HepG2 (cell line): ENCODE data around the gene DST. TPM values are rescaled to one million over a fixed set of nuclear protein-coding genes. Genes with fewer than 3 reads are reported as not detected.
A peak's percentile ranks its signal among the peaks of the same experiment; 100 is the strongest.

Source experiments
- ATF1 ChIP-seq: IDR thresholded peaks from 2 replicates; pipeline ENCODE4 v1.6.1; 2016; ENCODE audit warnings: mild to moderate bottlenecking, control low read depth
- CBX2 ChIP-seq, 2 experiments: fragments of 200-600 bp in 1 of 2; sonication (generic); formaldehyde crosslinking in 1 of 2; IDR thresholded peaks; 2 replicates each; pipeline versions ENCODE4 v1.7.0 to v1.8.1; 2018 to 2022; ENCODE audit warnings: low read depth in 2 of 2, low read length in 1 of 2, mild to moderate bottlenecking in 1 of 2, missing genetic modification reagents in 1 of 2
- EEA1 ChIP-seq: sonication (generic); formaldehyde crosslinking; IDR thresholded peaks from 2 replicates; pipeline ENCODE4 v1.5.1; 2020; ENCODE audit warnings: mild to moderate bottlenecking, missing genetic modification reagents, borderline replicate concordance
- GFI1 ChIP-seq: sonication (generic); formaldehyde crosslinking; IDR thresholded peaks from 2 replicates; pipeline ENCODE4 v1.5.0; 2020; ENCODE audit warnings: missing genetic modification reagents, mild to moderate bottlenecking, borderline replicate concordance
- HNRNPK ChIP-seq: fragments of 200-400 bp; formaldehyde crosslinking; IDR thresholded peaks from 2 replicates; pipeline ENCODE4 v1.6.1; 2018; ENCODE audit warnings: low read length, low read depth, moderate library complexity, mild to moderate bottlenecking; ENCODE audit not compliant: poor library complexity, severe bottlenecking
- JDP2 ChIP-seq: sonication (generic); formaldehyde crosslinking; IDR thresholded peaks from 2 replicates; pipeline ENCODE4 v1.8.1; 2022; ENCODE audit warnings: missing genetic modification reagents, borderline replicate concordance
- KMT2B ChIP-seq: IDR thresholded peaks from 2 replicates; pipeline ENCODE4 v1.6.1; 2016; ENCODE audit warnings: missing genetic modification reagents, missing compliant biosample characterization
- POGZ ChIP-seq: sonication (generic); formaldehyde crosslinking; IDR thresholded peaks from 2 replicates; pipeline ENCODE4 v1.4.0; 2020; ENCODE audit warnings: mild to moderate bottlenecking, missing genetic modification reagents
- PRMT3 ChIP-seq: sonication (generic); formaldehyde crosslinking; IDR thresholded peaks from 2 replicates; pipeline ENCODE4 v1.8.1; 2022; ENCODE audit warnings: low read depth, mild to moderate bottlenecking, moderate library complexity, missing genetic modification reagents, borderline replicate concordance
- REXO4 ChIP-seq: sonication (generic); formaldehyde crosslinking; IDR thresholded peaks from 2 replicates; pipeline ENCODE4 v1.8.0; 2022; ENCODE audit warnings: missing genetic modification reagents, mild to moderate bottlenecking, borderline replicate concordance
- SNAPC4 ChIP-seq: sonication (generic); formaldehyde crosslinking; IDR thresholded peaks from 2 replicates; pipeline ENCODE4 v1.4.0; 2020; ENCODE audit warnings: mild to moderate bottlenecking, missing genetic modification reagents
- SOX5 ChIP-seq: IDR thresholded peaks from 2 replicates; pipeline ENCODE4 v1.6.1; 2016; ENCODE audit warnings: borderline replicate concordance
- TMF1 ChIP-seq: sonication (generic); formaldehyde crosslinking; IDR thresholded peaks from 2 replicates; pipeline ENCODE4 v1.8.1; 2022; ENCODE audit warnings: low read depth, missing genetic modification reagents
- ZNF138 ChIP-seq: sonication (generic); formaldehyde crosslinking; IDR thresholded peaks from 2 replicates; pipeline ENCODE4 v1.5.0; 2020; ENCODE audit warnings: mild to moderate bottlenecking, low read depth, missing genetic modification reagents
- ZNF264 ChIP-seq: sonication (generic); formaldehyde crosslinking; IDR thresholded peaks from 2 replicates; pipeline ENCODE4 v1.4.0; 2020; ENCODE audit warnings: missing genetic modification reagents
- ZNF343 ChIP-seq: sonication (generic); formaldehyde crosslinking; IDR thresholded peaks from 2 replicates; pipeline ENCODE4 v1.4.0; 2020; ENCODE audit warnings: mild to moderate bottlenecking, missing genetic modification reagents
- ZNF572 ChIP-seq: sonication (generic); formaldehyde crosslinking; IDR thresholded peaks from 2 replicates; pipeline ENCODE4 v1.5.1; 2020; ENCODE audit warnings: mild to moderate bottlenecking, missing genetic modification reagents
- ZNF83 ChIP-seq: sonication (generic); formaldehyde crosslinking; IDR thresholded peaks from 2 replicates; pipeline ENCODE4 v1.4.0; 2020; ENCODE audit warnings: missing genetic modification reagents, mild to moderate bottlenecking, borderline replicate concordance
- polyA plus RNA-seq, 8 experiments: library from polyadenylated mRNA; depleted of rRNA in 3 of 8; stranded (reverse) in 7 of 8; unstranded in 1 of 8; fragments of >200 nt; fragmentation: Illumina TruSeq in 4 of 8; extraction: Trizol in 4 of 8; gene quantifications; 2 replicates each; pipeline versions ENCODE4 v1.2.1 to v1.2.3, GENCODE V29; 2011 to 2016; ENCODE audit warnings: low read depth in 4 of 8, missing spikeins in 1 of 8, mixed read lengths in 1 of 8; ENCODE audit not compliant: insufficient read depth in 1 of 8
- total RNA-seq, 5 experiments: library from RNA; depleted of rRNA; stranded (reverse); fragments of >200 nt; fragmentation: Illumina TruSeq; extraction: Trizol; gene quantifications; 2 replicates each; pipeline ENCODE4 v1.2.3, GENCODE V29; 2016; ENCODE audit warnings: low read depth in 1 of 5
- TF ChIP-seq, protein P1 (sequence below): sonication (generic); formaldehyde crosslinking; IDR thresholded peaks from 2 replicates; pipeline ENCODE4 v1.5.0; 2020; ENCODE audit warnings: mild to moderate bottlenecking, low read depth, missing genetic modification reagents, borderline replicate concordance
- TF ChIP-seq, protein P2 (sequence below): sonication (generic); formaldehyde crosslinking; IDR thresholded peaks from 2 replicates; pipeline ENCODE4 v1.4.0; 2020; ENCODE audit warnings: missing genetic modification reagents, borderline replicate concordance

The DST gene
- total and polyA plus RNA-seq, 2 of the 13 experiments (the other 11 are each of a cell fraction or from before 2014, with no cell fraction given) = 64.4 to 89.0 TPM

- TF ChIP-seq KMT2B (CRISPR knock-in tag) (peak; percentile 67; the same call in 1 of the 2 replicates), HNRNPK (no peak), ZNF264 (0 out of 2 replicates have a peak, but pooled peaks have one; percentile 54), ZNF83 (CRISPR knock-in tag) (no peak), SOX5 (peak; percentile 76; the same call in 1 of the 2 replicates), POGZ (CRISPR knock-in tag) (peak; percentile 30; the same call in 1 of the 2 replicates), SNAPC4 (CRISPR knock-in tag) (no peak), REXO4 (CRISPR knock-in tag) (no peak), CBX2 (IDR thresholded peaks at IDR 0.05; ENCODE audit: low read depth, low read length) (no peak), CBX2 (CRISPR knock-in tag; IDR thresholded peaks at IDR 0.05; ENCODE audit: low read depth) (no peak), ZNF343 (no peak), ATF1 (CRISPR knock-in tag) (peak; percentile 62; the same call in 1 of the 2 replicates), JDP2 (CRISPR knock-in tag) (no peak), TMF1 (CRISPR knock-in tag) (no peak), ZNF138 (CRISPR knock-in tag) (no peak), GFI1 (CRISPR knock-in tag) (no peak), EEA1 (CRISPR knock-in tag) (no peak), PRMT3 (CRISPR knock-in tag) (no peak), ZNF572 (no peak)
- TF ChIP-seq, protein P1, sequence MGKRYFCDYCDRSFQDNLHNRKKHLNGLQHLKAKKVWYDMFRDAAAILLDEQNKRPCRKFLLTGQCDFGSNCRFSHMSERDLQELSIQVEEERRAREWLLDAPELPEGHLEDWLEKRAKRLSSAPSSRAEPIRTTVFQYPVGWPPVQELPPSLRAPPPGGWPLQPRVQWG (CRISPR knock-in tag) = no peak
- TF ChIP-seq, protein P2, sequence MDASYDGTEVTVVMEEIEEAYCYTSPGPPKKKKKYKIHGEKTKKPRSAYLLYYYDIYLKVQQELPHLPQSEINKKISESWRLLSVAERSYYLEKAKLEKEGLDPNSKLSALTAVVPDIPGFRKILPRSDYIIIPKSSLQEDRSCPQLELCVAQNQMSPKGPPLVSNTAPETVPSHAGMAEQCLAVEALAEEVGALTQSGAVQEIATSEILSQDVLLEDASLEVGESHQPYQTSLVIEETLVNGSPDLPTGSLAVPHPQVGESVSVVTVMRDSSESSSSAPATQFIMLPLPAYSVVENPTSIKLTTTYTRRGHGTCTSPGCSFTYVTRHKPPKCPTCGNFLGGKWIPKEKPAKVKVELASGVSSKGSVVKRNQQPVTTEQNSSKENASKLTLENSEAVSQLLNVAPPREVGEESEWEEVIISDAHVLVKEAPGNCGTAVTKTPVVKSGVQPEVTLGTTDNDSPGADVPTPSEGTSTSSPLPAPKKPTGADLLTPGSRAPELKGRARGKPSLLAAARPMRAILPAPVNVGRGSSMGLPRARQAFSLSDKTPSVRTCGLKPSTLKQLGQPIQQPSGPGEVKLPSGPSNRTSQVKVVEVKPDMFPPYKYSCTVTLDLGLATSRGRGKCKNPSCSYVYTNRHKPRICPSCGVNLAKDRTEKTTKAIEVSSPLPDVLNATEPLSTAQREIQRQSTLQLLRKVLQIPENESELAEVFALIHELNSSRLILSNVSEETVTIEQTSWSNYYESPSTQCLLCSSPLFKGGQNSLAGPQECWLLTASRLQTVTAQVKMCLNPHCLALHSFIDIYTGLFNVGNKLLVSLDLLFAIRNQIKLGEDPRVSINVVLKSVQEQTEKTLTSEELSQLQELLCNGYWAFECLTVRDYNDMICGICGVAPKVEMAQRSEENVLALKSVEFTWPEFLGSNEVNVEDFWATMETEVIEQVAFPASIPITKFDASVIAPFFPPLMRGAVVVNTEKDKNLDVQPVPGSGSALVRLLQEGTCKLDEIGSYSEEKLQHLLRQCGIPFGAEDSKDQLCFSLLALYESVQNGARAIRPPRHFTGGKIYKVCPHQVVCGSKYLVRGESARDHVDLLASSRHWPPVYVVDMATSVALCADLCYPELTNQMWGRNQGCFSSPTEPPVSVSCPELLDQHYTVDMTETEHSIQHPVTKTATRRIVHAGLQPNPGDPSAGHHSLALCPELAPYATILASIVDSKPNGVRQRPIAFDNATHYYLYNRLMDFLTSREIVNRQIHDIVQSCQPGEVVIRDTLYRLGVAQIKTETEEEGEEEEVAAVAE = no peak
Measured at GRCh38 chr6:56541030-56541600, 101.6 kb downstream of the DST start (continued).
